ENCODE results near the gene LEAP2. TPM values are rescaled to one million over a fixed set of nuclear protein-coding genes. Genes with fewer than 3 reads are reported as not detected.

Gene LEAP2
- total RNA-seq, 3 donors from 2014 or later: 1.9 to 2.1 (median 1.9) TPM

DNA sequence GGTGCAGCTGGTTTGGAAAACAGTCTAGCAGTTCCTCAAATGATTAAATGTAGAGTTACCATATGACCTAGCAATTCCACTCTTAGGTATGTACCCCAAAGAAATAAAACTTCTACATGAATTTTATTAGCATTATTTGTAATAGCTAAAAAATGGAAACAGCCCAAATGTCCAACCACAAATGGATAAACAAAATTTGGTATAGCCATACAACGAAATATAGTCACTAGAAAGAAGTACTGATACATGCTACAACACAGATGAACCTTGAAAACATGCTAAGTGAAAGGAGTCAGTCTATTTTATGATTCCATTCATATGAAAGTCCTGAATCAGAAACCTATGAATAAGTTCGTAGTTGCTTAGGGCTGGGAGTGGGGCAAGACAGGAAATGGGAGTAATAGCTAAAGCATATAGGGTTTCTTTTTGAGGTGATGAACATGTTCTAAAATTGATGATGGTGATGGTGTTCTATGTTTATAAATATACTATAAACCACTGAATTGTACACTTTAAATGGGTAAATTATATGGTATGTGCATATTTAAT, 13.5 kb upstream of the LEAP2 start:
- ATAC-seq: peak in 1 of 2 donors; percentile 43
- Mint-ChIP-seq H3K4me3 (no peak overlapping the region), H3K27me3 (ENCODE audit: low read depth) (peaks cover 3% of the 10 kb centered on the region)

DNA sequence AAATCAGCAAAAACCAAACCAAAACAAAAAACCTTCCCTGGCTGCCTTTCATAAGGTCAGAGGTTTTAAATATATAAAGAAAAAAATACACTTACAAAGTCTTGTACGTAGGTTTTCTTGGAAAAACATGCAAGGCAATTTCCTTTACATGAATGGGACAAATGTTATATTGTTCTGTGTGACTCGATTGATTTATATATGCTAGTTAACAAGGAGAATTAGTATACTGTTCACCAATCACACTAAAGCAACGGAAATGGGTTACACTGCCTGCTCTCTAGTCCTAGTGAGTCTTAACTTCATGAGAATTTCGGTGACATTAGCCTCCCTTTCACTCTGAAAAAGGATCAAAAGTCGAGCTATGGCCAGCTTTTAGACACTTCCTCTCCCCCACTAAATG, 12.7 kb upstream of the LEAP2 start:
- ATAC-seq (no peak), DNase-seq (no peak)
- H3K36me3 Mint-ChIP-seq (ENCODE audit: insufficient read depth): no peaks in the 10 kb centered on the region
- H3K4me1 Mint-ChIP-seq (ENCODE audit: low read depth): peaks cover 6% of the 10 kb centered on the region
- no peak overlapping the region for H3K4me3 Mint-ChIP-seq
- H3K27me3 Mint-ChIP-seq (ENCODE audit: low read depth): no peaks in the 10 kb centered on the region
- no peaks in the 10 kb centered on the region for H3K9me3 Mint-ChIP-seq

More for the DNA sequence above, 13.5 kb upstream of the LEAP2 start:
- Mint-ChIP-seq H3K9me3 (no peaks in the 10 kb centered on the region), H3K36me3 (ENCODE audit: insufficient read depth) (no peaks in the 10 kb centered on the region), H3K4me1 (ENCODE audit: low read depth) (no peaks in the 10 kb centered on the region)
- DNase-seq: no peak

DNA sequence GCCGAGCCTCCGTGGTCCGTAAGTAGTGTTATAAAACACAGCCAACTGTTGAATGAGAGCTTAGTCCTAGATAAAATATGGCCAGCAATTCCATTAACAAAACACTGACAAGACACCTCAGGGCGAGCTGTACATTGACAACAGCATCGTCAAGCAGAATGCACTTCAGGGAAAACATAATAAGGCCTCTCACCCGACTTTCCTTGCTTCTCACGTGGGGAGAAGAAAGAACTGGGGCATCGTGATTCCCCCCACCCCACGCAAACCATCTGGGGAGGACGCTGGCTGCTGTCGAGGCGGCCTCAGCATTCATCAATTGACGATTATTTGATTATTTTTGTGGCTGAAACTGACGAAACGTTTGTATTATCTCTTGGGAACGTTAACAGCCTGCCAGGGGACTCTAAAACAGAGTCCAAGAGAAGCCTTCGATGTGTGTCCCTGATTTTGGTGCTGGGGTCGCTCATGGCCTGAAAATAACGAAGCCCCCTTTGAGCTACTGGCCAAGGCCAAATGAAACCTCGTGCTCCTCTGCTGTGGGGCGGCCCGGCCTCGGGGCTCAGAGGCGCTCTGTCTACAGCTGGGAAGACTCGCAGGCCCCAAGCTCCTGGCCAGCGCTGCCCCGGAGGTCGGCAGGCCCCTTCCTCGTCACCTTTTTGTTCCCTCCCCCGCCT, 7.7 kb upstream of the LEAP2 start:
- DNase-seq (no peak), ATAC-seq (peak in 1 of 2 donors; percentile 21)
- peak overlapping the region; percentile 98 for H3K4me3 Mint-ChIP-seq
- no peaks in the 10 kb centered on the region for H3K27me3 Mint-ChIP-seq (ENCODE audit: low read depth)
- peaks cover 21% of the 10 kb centered on the region for H3K4me1 Mint-ChIP-seq (ENCODE audit: low read depth)
- H3K36me3 Mint-ChIP-seq (ENCODE audit: insufficient read depth): peaks cover 13% of the 10 kb centered on the region
- no peaks in the 10 kb centered on the region for H3K9me3 Mint-ChIP-seq

DNA sequence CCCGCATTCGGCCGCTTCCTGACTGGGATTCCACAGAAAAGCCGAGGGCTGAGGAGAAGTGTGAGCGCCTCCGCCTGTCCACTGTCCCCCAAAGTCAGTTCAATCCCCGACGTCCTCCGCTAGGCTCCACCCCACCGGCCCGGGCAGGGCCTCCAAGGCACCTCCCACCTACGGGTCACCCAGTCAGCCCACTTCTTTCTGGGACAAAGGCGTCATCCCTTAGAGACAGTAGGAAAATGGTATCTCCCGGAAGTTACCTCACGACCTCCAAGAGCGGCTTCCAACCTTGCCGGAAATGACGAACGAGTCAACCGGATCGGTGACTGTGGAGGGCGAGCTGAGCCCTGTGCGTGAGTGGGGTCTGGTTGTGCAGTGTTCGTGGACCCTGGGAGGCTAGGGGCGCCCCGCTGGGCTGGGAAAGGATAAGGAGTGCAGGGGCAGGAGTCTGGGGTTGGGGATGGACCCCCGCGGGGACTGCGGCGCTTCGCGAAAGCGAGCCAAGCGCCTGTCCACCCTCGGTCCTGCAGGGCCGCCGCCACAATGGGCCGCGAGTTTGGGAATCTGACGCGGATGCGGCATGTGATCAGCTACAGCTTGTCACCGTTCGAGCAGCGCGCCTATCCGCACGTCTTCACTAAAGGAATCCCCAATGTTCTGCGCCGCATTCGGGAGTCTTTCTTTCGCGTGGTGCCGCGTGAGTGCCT, 7.0 kb upstream of the LEAP2 start, which contains the start of the genes GDF9 and UQCRQ:
GDF9 (minus strand) TSS at position 128 of the 704 bp plus-strand sequence. CDS start 1,936 bp downstream, outside the sequence.
UQCRQ (plus strand) TSS at position 301 of the 704 bp plus-strand sequence; CDS start at position 541, 240 bp downstream.
- Mint-ChIP-seq H3K27me3 (ENCODE audit: low read depth) (no peaks in the 10 kb centered on the region), H3K4me3 (peak within 1 kb of the TSS; percentile 98), H3K9me3 (no peaks in the 10 kb centered on the region), H3K4me1 (ENCODE audit: low read depth) (peaks cover 21% of the 10 kb centered on the region), H3K36me3 (ENCODE audit: insufficient read depth) (peaks cover 14% of the 10 kb centered on the region)
- peak; percentile 97 to 98 for ATAC-seq
- peak; percentile 82 for DNase-seq

DNA sequence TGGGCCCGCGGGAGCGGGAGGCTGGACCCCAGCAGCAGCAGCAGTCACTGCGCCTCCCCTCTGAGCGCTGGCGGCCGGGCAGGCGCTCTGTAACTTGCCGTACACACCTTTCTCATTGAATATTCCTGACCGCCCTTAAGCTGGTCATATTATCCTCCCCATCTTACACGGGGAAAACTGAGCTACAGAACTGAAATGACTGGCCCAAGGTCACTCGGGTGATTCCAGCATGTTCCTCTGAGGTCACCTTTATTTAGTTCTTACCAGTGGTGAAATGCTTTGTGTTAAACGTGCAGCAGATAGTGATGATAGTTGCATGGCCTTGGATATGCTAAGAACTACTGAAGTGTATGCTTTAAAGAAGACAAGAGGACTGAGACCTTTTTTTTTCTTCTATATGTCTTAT, 6.4 kb upstream of the LEAP2 start:
- peaks cover 21% of the 10 kb centered on the region for H3K4me1 Mint-ChIP-seq (ENCODE audit: low read depth)
- ATAC-seq: peak in 1 of 2 donors; percentile 42

DNA sequence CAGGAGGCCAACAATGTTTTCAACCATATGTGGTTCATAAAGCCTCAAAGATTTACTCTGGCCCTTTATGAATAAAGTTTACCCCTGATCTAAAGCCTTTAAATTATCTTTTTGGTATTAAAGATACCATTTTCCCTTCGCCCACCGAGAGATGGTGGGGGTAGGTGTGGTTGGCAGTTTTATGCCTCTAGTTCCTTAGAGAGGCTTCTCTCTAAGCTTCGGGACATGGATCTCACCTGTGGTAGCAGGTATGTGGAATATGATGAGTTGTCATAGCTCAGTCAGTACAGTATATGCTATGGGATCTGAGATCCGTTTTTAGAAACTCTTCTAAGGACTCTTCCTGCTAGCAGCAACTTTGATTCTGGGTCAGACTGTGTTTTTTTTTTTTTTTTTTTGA, 4.7 kb upstream of the LEAP2 start:
- Mint-ChIP-seq H3K4me3 (peak overlapping the region; percentile 21), H3K4me1 (ENCODE audit: low read depth) (peaks cover 21% of the 10 kb centered on the region), H3K36me3 (ENCODE audit: insufficient read depth) (peaks cover 24% of the 10 kb centered on the region), H3K27me3 (ENCODE audit: low read depth) (no peaks in the 10 kb centered on the region), H3K9me3 (no peaks in the 10 kb centered on the region)
- no peak for ATAC-seq
- no peak for DNase-seq

More for the DNA sequence above, 6.4 kb upstream of the LEAP2 start:
- DNase-seq: no peak
- H3K36me3 Mint-ChIP-seq (ENCODE audit: insufficient read depth): peaks cover 14% of the 10 kb centered on the region
- no peaks in the 10 kb centered on the region for H3K9me3 Mint-ChIP-seq
- peak overlapping the region; percentile 98 for H3K4me3 Mint-ChIP-seq
- no peaks in the 10 kb centered on the region for H3K27me3 Mint-ChIP-seq (ENCODE audit: low read depth)

DNA sequence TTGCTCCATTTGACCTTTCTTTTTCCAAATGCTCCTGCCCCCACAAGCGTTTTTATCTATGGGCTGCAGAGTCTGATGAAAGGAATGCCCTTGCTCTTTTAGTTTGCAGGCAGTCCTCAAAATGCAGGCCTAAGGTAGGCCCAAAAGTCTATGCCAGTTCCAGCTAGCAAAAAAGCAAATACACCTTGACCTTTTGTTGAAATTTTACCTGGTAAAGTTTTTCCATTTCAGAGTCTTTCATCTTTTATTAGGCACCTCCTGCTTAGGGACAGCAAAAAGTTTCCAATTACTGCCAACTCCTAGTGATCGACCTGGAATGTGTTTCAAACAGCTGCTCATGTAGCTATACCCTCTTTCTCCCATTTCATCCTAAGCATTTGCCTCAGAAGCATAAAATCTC, 2.7 kb upstream of the LEAP2 start:
- DNase-seq (no peak), ATAC-seq (no peak)
- Mint-ChIP-seq H3K9me3 (no peaks in the 10 kb centered on the region), H3K4me1 (ENCODE audit: low read depth) (peaks cover 14% of the 10 kb centered on the region), H3K27me3 (ENCODE audit: low read depth) (no peaks in the 10 kb centered on the region), H3K4me3 (no peak overlapping the region), H3K36me3 (ENCODE audit: insufficient read depth) (peaks cover 24% of the 10 kb centered on the region)

DNA sequence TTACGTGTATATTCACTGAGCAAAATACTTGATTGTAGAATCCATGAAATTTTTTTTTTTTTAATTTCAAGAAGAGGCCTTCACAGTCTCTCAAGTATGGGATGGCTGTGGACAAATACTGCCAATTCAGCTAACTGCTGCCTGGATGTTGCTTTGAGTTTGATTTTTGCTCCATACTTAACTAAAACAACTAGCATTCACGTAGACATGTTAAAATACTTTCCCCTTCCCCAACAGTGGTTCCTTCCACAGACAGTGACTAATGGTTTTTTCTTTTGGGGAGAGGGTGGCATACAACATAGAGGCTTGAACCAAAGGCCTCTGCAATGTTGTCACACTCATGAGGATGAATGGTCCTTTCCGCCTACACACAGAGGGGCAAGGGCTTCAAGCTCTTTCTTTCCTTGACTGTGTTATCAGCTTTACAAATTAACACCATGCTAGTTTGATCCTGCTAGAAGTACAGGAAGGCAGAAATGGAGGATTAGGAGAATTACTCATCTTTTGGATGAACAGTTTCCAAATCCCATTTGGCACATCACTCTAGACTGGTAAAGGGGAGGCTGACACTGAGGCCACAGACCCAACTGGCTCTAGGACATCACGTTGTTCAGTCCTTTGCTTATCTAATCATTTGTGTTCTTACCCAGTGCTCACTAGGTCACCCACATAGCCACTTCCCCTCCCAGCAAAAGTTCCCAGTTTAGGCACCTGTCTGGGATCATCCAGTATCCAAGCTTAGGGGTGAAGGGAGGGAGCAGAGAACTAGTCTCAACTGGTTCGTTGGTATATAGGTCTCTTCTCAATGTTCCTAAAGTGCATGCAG, 1.8 kb upstream of the LEAP2 start:
- ATAC-seq (no peak), DNase-seq (no peak)
- H3K4me3 Mint-ChIP-seq: no peak overlapping the region
- H3K36me3 Mint-ChIP-seq (ENCODE audit: insufficient read depth): peaks cover 24% of the 10 kb centered on the region
- H3K27me3 Mint-ChIP-seq (ENCODE audit: low read depth): no peaks in the 10 kb centered on the region
- peaks cover 10% of the 10 kb centered on the region for H3K4me1 Mint-ChIP-seq (ENCODE audit: low read depth)
- H3K9me3 Mint-ChIP-seq: no peaks in the 10 kb centered on the region

DNA sequence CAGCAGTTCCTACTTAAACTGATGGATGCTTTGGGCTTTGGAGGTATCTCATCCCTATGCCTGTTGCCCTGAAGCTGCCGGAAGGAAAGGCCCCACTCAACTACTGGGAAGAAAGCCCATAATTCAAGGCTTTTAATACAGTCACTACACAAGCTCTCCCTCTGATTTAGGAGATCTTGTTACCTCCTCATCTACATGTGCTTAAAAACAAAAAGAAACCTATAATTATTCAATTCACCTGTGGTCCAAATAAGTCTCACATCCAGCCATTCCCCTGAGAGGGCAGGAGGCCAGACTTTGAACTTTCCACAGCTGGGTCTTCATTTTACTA, 715 bp upstream of the LEAP2 start:
- H3K9me3 Mint-ChIP-seq: no peaks in the 10 kb centered on the region
- peaks cover 3% of the 10 kb centered on the region for H3K4me1 Mint-ChIP-seq (ENCODE audit: low read depth)
- ATAC-seq (no peak), DNase-seq (no peak)
- H3K27me3 Mint-ChIP-seq (ENCODE audit: low read depth): no peaks in the 10 kb centered on the region
- H3K4me3 Mint-ChIP-seq: no peak overlapping the region
- H3K36me3 Mint-ChIP-seq (ENCODE audit: insufficient read depth): peaks cover 21% of the 10 kb centered on the region

DNA sequence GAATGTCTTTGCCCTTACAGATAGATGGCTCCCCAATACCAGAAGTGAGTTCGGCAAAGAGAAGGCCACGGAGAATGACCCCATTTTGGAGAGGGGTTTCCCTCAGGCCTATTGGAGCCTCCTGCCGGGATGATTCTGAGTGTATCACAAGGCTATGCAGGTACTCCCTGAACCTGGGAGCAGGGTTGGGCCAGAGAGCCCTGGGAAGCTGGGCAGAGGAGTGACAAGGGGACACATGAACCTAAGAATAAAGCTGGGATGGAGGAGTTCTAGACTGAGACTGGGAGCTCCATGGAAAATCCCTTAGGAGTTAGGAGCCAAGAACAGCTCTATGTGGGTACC, 433 bp downstream of the LEAP2 start:
- Mint-ChIP-seq H3K36me3 (ENCODE audit: insufficient read depth) (peaks cover 25% of the 10 kb centered on the region), H3K4me1 (ENCODE audit: low read depth) (peaks cover under 1% of the 10 kb centered on the region), H3K9me3 (no peaks in the 10 kb centered on the region), H3K27me3 (ENCODE audit: low read depth) (no peaks in the 10 kb centered on the region), H3K4me3 (no peak overlapping the region)
- no peak for ATAC-seq
- no peak for DNase-seq

DNA sequence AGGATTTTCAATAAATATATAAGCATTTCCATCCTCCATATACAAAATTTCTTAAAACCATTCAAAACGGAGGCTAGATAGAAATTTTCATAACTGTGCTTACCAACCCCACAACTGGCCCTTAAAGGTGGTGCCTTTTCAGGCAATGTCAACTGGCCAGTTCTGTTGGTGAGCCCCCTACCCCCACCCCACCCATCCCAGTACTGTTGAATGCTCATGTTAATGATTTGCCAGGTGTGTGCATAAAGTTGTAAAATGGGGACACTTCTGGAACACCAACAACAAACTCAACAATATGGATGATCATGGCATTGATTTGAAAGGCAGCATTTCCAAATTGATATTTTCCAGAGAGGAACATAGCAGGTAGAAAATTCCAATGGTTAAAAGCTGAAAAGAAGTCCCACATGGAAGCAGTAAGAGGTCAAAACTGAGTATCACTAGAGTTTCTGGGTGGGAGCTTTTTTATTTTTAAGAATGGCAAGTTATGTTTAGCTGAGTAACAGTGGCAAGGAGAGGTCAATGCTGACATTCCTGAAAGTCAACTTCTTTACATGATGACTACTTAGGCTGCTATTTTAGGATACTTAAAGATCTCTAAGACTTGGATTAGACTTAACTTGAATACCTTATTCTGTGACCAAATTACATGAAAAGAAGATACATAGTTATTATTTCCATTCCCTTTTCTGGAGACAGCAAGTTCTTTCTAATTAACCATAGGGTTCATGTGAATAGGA, 2.7 kb downstream of the LEAP2 start:
- peaks cover 30% of the 10 kb centered on the region for H3K36me3 Mint-ChIP-seq (ENCODE audit: insufficient read depth)
- ATAC-seq (no peak), DNase-seq (no peak)
- no peaks in the 10 kb centered on the region for H3K9me3 Mint-ChIP-seq
- no peaks in the 10 kb centered on the region for H3K27me3 Mint-ChIP-seq (ENCODE audit: low read depth)
- H3K4me1 Mint-ChIP-seq (ENCODE audit: low read depth): no peaks in the 10 kb centered on the region
- H3K4me3 Mint-ChIP-seq: no peak overlapping the region

DNA sequence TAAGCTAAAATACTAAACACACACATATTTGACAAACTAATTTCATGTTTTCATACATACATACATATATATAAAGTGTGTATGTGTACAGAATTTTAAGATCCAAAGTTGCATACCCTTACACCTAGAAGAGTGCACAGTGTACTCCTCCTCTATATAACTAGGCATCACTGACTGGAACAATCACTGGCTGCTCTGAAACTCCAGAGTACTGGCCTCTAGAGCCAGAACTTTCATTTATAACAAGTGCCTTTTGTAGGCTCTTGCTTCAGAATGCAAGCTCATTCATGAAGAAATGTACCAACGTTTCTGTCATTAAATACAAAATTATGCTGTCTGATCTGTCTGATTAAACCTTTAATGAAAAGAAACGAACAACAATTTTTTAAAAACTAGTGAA, 4.0 kb downstream of the LEAP2 start:
- peaks cover 27% of the 10 kb centered on the region for H3K36me3 Mint-ChIP-seq (ENCODE audit: insufficient read depth)

DNA sequence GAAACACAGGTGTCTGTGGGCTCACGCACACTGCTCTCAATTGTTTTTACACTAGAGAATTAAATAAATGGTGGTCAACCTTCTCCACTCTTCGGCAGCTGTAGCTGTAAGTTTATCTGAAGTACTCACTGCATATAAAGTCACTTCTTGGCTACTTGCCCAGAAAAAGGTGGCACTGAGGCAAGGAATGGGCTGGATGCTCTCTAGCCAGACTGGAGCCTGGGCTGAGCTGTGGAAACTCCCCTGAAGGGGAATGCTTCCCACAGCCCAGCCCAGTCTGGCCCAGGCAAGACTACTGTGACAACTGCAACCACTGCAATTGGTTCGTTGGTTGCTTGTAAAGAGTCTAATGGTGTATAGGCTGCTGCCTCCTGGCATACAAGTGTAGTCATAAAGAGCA, 4.5 kb downstream of the LEAP2 start:
- DNase-seq (no peak), ATAC-seq (no peak)
- peaks cover 24% of the 10 kb centered on the region for H3K36me3 Mint-ChIP-seq (ENCODE audit: insufficient read depth)
- H3K4me3 Mint-ChIP-seq: no peak overlapping the region
- H3K27me3 Mint-ChIP-seq (ENCODE audit: low read depth): no peaks in the 10 kb centered on the region
- H3K4me1 Mint-ChIP-seq (ENCODE audit: low read depth): no peaks in the 10 kb centered on the region
- no peaks in the 10 kb centered on the region for H3K9me3 Mint-ChIP-seq

More for the DNA sequence above, 4.0 kb downstream of the LEAP2 start:
- no peaks in the 10 kb centered on the region for H3K9me3 Mint-ChIP-seq
- no peak for DNase-seq
- no peak overlapping the region for H3K4me3 Mint-ChIP-seq
- ATAC-seq: no peak
- no peaks in the 10 kb centered on the region for H3K27me3 Mint-ChIP-seq (ENCODE audit: low read depth)
- no peaks in the 10 kb centered on the region for H3K4me1 Mint-ChIP-seq (ENCODE audit: low read depth)
